Gastrocnemius medialis (tissue), 4 donors: ENCODE data around the gene GPR157. TPM values are rescaled to one million over a fixed set of nuclear protein-coding genes. Genes with fewer than 3 reads are reported as not detected.

ENCODE experiments used
- ATAC-seq, 2 donors: fragments of 150-250 bp; one replicate each; pipeline ENCODE4 v1.9.1; 2016
- DNase-seq, 2 donors: peaks; one replicate each; pipeline ENCODE4 v3.0.0-alpha.2; 2019
- H3K27ac ChIP-seq, 4 donors: fragments of 200-600 bp; sonication (generic); 1 replicate in 1 of 4; 2 replicates in 3 of 4; pipeline ENCODE4 v1.5.1; 2016 to 2018; ENCODE audit warnings: mild to moderate bottlenecking in 2 of 4, moderate library complexity in 1 of 4
- H3K27me3 ChIP-seq, 3 donors: fragments of 200-600 bp; sonication (generic) in 2 of 3; 1 replicate in 1 of 3; 2 replicates in 2 of 3; pipeline versions ENCODE4 v1.5.1 to v1.6.0; 2016 to 2019; ENCODE audit warnings: mild to moderate bottlenecking in 1 of 3, moderate library complexity in 1 of 3
- H3K36me3 ChIP-seq, 2 donors: fragments of 200-600 bp; sonication (generic) in 1 of 2; one replicate each; pipeline ENCODE4 v1.5.1; 2017 to 2018
- H3K4me1 ChIP-seq, 2 donors: fragments of 200-600 bp; sonication (generic) in 1 of 2; one replicate each; pipeline ENCODE4 v1.5.1; 2016 to 2017; ENCODE audit warnings: mild to moderate bottlenecking in 2 of 2
- H3K4me3 ChIP-seq, 4 donors: fragments of 200-600 bp; sonication (generic) in 3 of 4; 1 replicate in 1 of 4; 2 replicates in 3 of 4; pipeline ENCODE4 v1.5.1; 2016 to 2019; ENCODE audit warnings: mild to moderate bottlenecking in 2 of 4
- H3K9me3 ChIP-seq, 3 donors: fragments of 200-600 bp; sonication (generic) in 2 of 3; 1 replicate in 1 of 3; 2 replicates in 2 of 3; pipeline ENCODE4 v1.5.1; 2016 to 2019
- POLR2A ChIP-seq, 2 donors: fragments of 450-650 bp; IDR thresholded peaks; one replicate each; pipeline ENCODE4 v1.6.1; 2017; ENCODE audit warnings: antibody characterized with exemption in 2 of 2, mild to moderate bottlenecking in 2 of 2, moderate library complexity in 2 of 2
- in situ Hi-C, 4 donors: fragments of 200-750 bp; cut with MboI; loops; one replicate each; pipeline versions ENCODE4 v1.15.0 to v1.8.0; 2017; ENCODE audit warnings: low sequenced_read_pairs in 4 of 4
- intact Hi-C: fragments of 100-400 bp; cut with DNase I; formaldehyde crosslinking; loops from one replicate; pipeline ENCODE4 v1.15.1; 2023; ENCODE audit warnings: low total_unique reads
- total RNA-seq, 4 donors: library from RNA; depleted of rRNA; stranded (reverse); fragments of >200 nt; gene quantifications; one replicate each; pipeline versions ENCODE4 v1.1.0 to v1.2.3, GENCODE V29; 2016
- TF ChIP-seq, protein P1 (sequence below), 5 experiments: fragments of 450-650 bp in 3 of 5; fragments of 200-600 bp in 2 of 5; sonication (generic) in 2 of 5; IDR thresholded peaks in 4 of 5; conservative IDR thresholded peaks in 1 of 5; 1 replicate in 4 of 5; 2 replicates in 1 of 5; pipeline ENCODE4 v1.5.1; 2016 to 2019; ENCODE audit warnings: antibody characterized with exemption in 5 of 5, mild to moderate bottlenecking in 3 of 5, moderate library complexity in 3 of 5

Gene GPR157
- total RNA-seq, 4 donors from 2014 or later: 12.9 to 38.1 (median 18.9) TPM

DNA sequence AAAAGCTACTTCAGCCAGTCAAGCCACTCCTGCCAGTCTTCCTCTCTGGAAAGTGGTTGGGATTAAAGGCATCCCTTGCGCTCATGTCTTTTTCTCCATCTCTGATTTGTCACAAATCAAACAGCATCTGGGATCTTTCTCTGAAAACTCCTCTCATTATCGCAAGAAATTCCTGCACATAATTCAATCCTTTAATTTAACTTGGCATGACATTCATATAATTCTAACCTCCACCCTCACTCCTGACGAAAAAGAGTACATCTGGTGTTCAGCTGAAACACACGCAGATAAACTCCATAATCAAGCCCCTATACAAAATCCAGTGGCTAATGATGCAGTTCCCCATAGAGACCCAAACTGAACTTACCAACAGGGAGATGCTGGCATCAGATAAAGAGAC, 40.1 kb downstream of the GPR157 start:
- TF ChIP-seq POLR2A (IDR thresholded peaks at IDR 0.05): no peak
- TF ChIP-seq, protein P1, sequence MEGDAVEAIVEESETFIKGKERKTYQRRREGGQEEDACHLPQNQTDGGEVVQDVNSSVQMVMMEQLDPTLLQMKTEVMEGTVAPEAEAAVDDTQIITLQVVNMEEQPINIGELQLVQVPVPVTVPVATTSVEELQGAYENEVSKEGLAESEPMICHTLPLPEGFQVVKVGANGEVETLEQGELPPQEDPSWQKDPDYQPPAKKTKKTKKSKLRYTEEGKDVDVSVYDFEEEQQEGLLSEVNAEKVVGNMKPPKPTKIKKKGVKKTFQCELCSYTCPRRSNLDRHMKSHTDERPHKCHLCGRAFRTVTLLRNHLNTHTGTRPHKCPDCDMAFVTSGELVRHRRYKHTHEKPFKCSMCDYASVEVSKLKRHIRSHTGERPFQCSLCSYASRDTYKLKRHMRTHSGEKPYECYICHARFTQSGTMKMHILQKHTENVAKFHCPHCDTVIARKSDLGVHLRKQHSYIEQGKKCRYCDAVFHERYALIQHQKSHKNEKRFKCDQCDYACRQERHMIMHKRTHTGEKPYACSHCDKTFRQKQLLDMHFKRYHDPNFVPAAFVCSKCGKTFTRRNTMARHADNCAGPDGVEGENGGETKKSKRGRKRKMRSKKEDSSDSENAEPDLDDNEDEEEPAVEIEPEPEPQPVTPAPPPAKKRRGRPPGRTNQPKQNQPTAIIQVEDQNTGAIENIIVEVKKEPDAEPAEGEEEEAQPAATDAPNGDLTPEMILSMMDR (IDR thresholded peaks at IDR 0.05 in 4 of 5, conservative IDR thresholded peaks at IDR 0.05 in 1 of 5): no peak
- in situ Hi-C loops: no loop called here
- H3K9me3 ChIP-seq: no peaks in the 10 kb centered on the region

DNA sequence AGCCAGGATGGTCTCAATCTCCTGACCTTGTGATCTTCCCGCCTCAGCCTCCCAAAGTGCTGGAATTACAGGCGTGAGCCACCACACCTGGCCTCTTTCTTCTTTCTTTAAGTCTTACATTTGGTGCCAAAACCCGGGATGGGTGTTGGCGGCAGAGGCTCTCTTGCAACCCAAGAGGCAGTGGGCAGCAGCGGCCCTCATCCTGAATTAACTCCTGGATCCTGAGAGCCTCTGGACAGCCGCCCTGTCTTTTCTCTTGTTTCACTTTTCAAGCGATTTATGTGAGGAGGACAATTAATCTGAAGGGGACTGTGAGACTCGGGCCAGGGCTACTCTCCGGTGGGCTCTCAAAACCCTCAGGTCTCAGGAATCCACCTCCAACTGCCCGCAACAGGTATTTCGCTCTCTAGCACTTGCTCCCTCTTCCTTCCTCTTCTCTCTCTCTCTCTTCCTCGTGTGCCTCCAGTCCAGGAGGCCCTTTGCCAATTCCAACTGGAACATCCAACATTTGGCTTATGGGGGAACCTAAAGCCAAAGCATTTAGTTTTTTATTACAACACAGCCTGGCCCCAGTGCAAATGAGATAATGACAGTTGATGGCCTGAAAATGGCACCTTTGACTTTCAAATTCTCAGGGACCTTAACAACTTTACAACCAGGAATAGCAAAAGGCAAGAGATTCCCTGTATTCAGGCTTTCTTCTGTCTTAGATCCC, 41.3 kb downstream of the GPR157 start:
- TF ChIP-seq, protein P1 (IDR thresholded peaks at IDR 0.05 in 4 of 5, conservative IDR thresholded peaks at IDR 0.05 in 1 of 5): no peak
- TF ChIP-seq POLR2A (IDR thresholded peaks at IDR 0.05): no peak
- intact Hi-C loops: no loop called here
- Histone ChIP-seq H3K36me3 (no peaks in the 10 kb centered on the region), H3K9me3 (no peaks in the 10 kb centered on the region), H3K27ac (no peak overlapping the region), H3K4me1 (no peaks in the 10 kb centered on the region), H3K27me3 (no peaks in the 10 kb centered on the region), H3K4me3 (no peak overlapping the region)
- ATAC-seq (no peak), DNase-seq (no peak)
- in situ Hi-C loops: no loop called here

More for the DNA sequence above, 40.1 kb downstream of the GPR157 start:
- Histone ChIP-seq H3K27me3 (no peaks in the 10 kb centered on the region), H3K36me3 (no peaks in the 10 kb centered on the region), H3K4me3 (no peak overlapping the region), H3K4me1 (no peaks in the 10 kb centered on the region), H3K27ac (no peak overlapping the region)
- intact Hi-C loops: no loop called here
- no peak for DNase-seq
- no peak for ATAC-seq

DNA sequence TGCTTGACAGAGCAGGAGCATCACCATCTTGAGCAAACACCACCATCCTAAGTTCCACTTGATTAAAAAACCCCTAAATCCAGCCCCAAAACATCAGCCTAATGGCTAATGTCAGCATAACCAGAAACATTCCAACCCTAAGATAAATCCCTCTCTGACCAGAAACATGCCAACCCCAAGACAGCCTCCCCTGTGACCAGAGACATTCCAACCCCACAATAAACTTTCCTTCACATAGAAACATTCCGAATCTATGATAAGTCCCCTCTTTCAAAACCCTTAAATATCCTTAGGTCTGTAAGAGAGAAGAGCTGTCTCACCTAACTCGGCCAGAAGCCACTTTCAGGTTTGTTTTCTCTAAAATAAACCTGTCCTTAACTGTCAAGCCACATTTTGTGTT, 42.1 kb downstream of the GPR157 start:
- intact Hi-C loops: no loop called here
- no peak for TF ChIP-seq POLR2A (IDR thresholded peaks at IDR 0.05)
- TF ChIP-seq, protein P1 (IDR thresholded peaks at IDR 0.05 in 4 of 5, conservative IDR thresholded peaks at IDR 0.05 in 1 of 5): no peak
- Histone ChIP-seq H3K4me1 (no peaks in the 10 kb centered on the region), H3K36me3 (no peaks in the 10 kb centered on the region), H3K27me3 (no peaks in the 10 kb centered on the region), H3K27ac (no peak overlapping the region), H3K9me3 (no peaks in the 10 kb centered on the region), H3K4me3 (no peak overlapping the region)
- ATAC-seq (no peak), DNase-seq (no peak)
- in situ Hi-C loops: no loop called here

DNA sequence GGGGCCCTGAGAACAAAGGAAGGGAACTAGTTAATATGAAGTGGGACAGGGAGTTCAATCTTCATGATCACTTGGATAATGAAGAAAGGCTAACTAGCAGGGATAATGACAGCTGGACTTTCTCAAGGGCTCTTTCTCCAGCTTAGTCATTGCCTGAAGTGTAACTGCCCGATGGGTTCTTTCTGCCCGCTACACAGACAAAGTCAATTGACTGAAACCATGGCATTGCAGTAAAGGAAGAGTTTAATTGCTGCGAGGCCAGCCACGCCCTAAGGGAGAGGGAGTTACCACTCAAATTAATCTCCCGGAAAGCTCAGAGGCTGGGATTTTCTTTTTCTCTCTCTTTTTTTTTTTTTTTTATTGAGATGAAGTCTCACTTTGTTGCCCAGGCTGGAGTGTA, 42.9 kb downstream of the GPR157 start:
- H3K27ac ChIP-seq: no peak overlapping the region
- in situ Hi-C loops: no loop called here

More for the DNA sequence above, 42.9 kb downstream of the GPR157 start:
- intact Hi-C loops: no loop called here
- H3K4me1 ChIP-seq: no peaks in the 10 kb centered on the region
- TF ChIP-seq POLR2A (IDR thresholded peaks at IDR 0.05): no peak
- TF ChIP-seq, protein P1 (IDR thresholded peaks at IDR 0.05 in 4 of 5, conservative IDR thresholded peaks at IDR 0.05 in 1 of 5): no peak
- DNase-seq (no peak), ATAC-seq (no peak)
- no peaks in the 10 kb centered on the region for H3K9me3 ChIP-seq
- no peaks in the 10 kb centered on the region for H3K36me3 ChIP-seq
- no peak overlapping the region for H3K4me3 ChIP-seq
- no peaks in the 10 kb centered on the region for H3K27me3 ChIP-seq
